Liver (tissue), 9 donors: ENCODE data around the gene KCNK18. TPM values are rescaled to one million over a fixed set of nuclear protein-coding genes. Genes with fewer than 3 reads are reported as not detected.

Experiments used
- DNase-seq: peaks from one replicate; pipeline ENCODE4 v3.0.0-alpha.2; 2017; ENCODE audit warnings: low spot score
- H3K27ac ChIP-seq, 2 donors: one replicate each; pipeline ENCODE4 v1.7.0; 2013; ENCODE audit warnings: inconsistent platforms in 2 of 2, low read length in 2 of 2, control low read depth in 1 of 2, low read depth in 1 of 2, mild to moderate bottlenecking in 1 of 2
- H3K27me3 ChIP-seq, 4 donors: one replicate each; pipeline versions ENCODE4 v1.6.1 to v1.7.0; 2013; ENCODE audit warnings: low read length in 3 of 4, inconsistent platforms in 1 of 4, mild to moderate bottlenecking in 1 of 4, moderate library complexity in 1 of 4; ENCODE audit not compliant: control insufficient read depth in 4 of 4, insufficient read depth in 4 of 4
- H3K36me3 ChIP-seq, 4 donors: one replicate each; pipeline versions ENCODE4 v1.6.1 to v1.7.0; 2013; ENCODE audit warnings: low read length in 3 of 4, mild to moderate bottlenecking in 3 of 4, low read depth in 1 of 4, moderate library complexity in 1 of 4; ENCODE audit not compliant: control insufficient read depth in 4 of 4, insufficient read depth in 3 of 4
- H3K4me1 ChIP-seq, 4 donors: one replicate each; pipeline versions ENCODE4 v1.6.1 to v1.7.0; 2013; ENCODE audit warnings: low read length in 3 of 4, mild to moderate bottlenecking in 3 of 4, moderate library complexity in 1 of 4; ENCODE audit not compliant: control insufficient read depth in 4 of 4, insufficient read depth in 4 of 4
- H3K4me3 ChIP-seq, 3 donors: one replicate each; pipeline versions ENCODE4 v1.6.1 to v1.7.0; 2013; ENCODE audit warnings: low read length in 3 of 3, control low read depth in 1 of 3, low read depth in 1 of 3, mild to moderate bottlenecking in 1 of 3
- H3K9ac ChIP-seq, 2 donors: one replicate each; pipeline ENCODE4 v1.7.0; 2013; ENCODE audit warnings: low read length in 2 of 2, mild to moderate bottlenecking in 2 of 2, moderate library complexity in 2 of 2, control low read depth in 1 of 2, low read depth in 1 of 2
- H3K9me3 ChIP-seq, 4 donors: one replicate each; pipeline versions ENCODE4 v1.6.1 to v1.7.0; 2013; ENCODE audit warnings: low read length in 3 of 4; ENCODE audit not compliant: control insufficient read depth in 4 of 4
- ATF3 ChIP-seq: IDR thresholded peaks from 2 replicates; pipeline ENCODE4 v1.6.1; 2016; ENCODE audit warnings: antibody characterized with exemption
- CTCF ChIP-seq: fragments of 150-350 bp; IDR thresholded peaks from 2 replicates; pipeline ENCODE4 v1.5.1; 2017; ENCODE audit warnings: improper control_type of control experiment, low read depth, low read length; ENCODE audit not compliant: missing input control
- EGR1 ChIP-seq, 2 donors: IDR thresholded peaks; 2 replicates each; pipeline ENCODE4 v1.6.1; 2016 to 2018; ENCODE audit warnings: antibody characterized with exemption in 2 of 2, low read depth in 2 of 2
- FOXA1 ChIP-seq: IDR thresholded peaks from 2 replicates; pipeline ENCODE4 v1.6.1; 2016; ENCODE audit warnings: antibody characterized with exemption
- FOXA2 ChIP-seq: IDR thresholded peaks from 2 replicates; pipeline ENCODE4 v1.6.1; 2016; ENCODE audit warnings: antibody characterized with exemption
- GABPA ChIP-seq, 2 donors: IDR thresholded peaks in 1 of 2; conservative IDR thresholded peaks in 1 of 2; 2 replicates each; pipeline ENCODE4 v1.6.1; 2016; ENCODE audit warnings: antibody characterized with exemption in 2 of 2, mild to moderate bottlenecking in 1 of 2, moderate library complexity in 1 of 2
- HNF4A ChIP-seq, 2 donors: conservative IDR thresholded peaks; 2 replicates each; pipeline ENCODE4 v1.6.1; 2016; ENCODE audit warnings: antibody characterized with exemption in 2 of 2, mild to moderate bottlenecking in 2 of 2
- HNF4G ChIP-seq: IDR thresholded peaks from 2 replicates; pipeline ENCODE4 v1.6.1; 2016; ENCODE audit warnings: antibody characterized with exemption
- JUND ChIP-seq, 2 donors: IDR thresholded peaks; 2 replicates each; pipeline ENCODE4 v1.6.1; 2016; ENCODE audit warnings: antibody characterized with exemption in 2 of 2
- MAX ChIP-seq: IDR thresholded peaks from 2 replicates; pipeline ENCODE4 v1.6.1; 2016; ENCODE audit warnings: antibody characterized with exemption
- NR2F2 ChIP-seq: IDR thresholded peaks from 2 replicates; pipeline ENCODE4 v1.6.1; 2016; ENCODE audit warnings: antibody characterized with exemption
- RAD21 ChIP-seq, 2 donors: IDR thresholded peaks; 2 replicates each; pipeline ENCODE4 v1.6.1; 2016; ENCODE audit warnings: antibody characterized with exemption in 2 of 2, mild to moderate bottlenecking in 2 of 2
- REST ChIP-seq: IDR thresholded peaks from 2 replicates; pipeline ENCODE4 v1.6.1; 2016; ENCODE audit warnings: antibody characterized with exemption, mild to moderate bottlenecking
- RXRA ChIP-seq, 2 donors: IDR thresholded peaks; 2 replicates each; pipeline ENCODE4 v1.6.1; 2017 to 2018; ENCODE audit warnings: antibody characterized with exemption in 2 of 2, mild to moderate bottlenecking in 1 of 2
- SP1 ChIP-seq: IDR thresholded peaks from 2 replicates; pipeline ENCODE4 v1.6.1; 2018; ENCODE audit warnings: antibody characterized with exemption, mild to moderate bottlenecking
- TAF1 ChIP-seq: conservative IDR thresholded peaks from 2 replicates; pipeline ENCODE4 v1.6.1; 2016; ENCODE audit warnings: antibody characterized with exemption, mild to moderate bottlenecking
- YY1 ChIP-seq: IDR thresholded peaks from 2 replicates; pipeline ENCODE4 v1.6.1; 2016; ENCODE audit warnings: antibody characterized with exemption, mild to moderate bottlenecking
- ZBTB33 ChIP-seq: IDR thresholded peaks from 2 replicates; pipeline ENCODE4 v1.6.1; 2016; ENCODE audit warnings: antibody characterized with exemption
- WGBS: extraction: QIAGEN DNeasy Blood & Tissue Kit; methylation state at CpG from one replicate; pipeline ENCODE4 v1.1.7; 2013; 5-methylcytosine and 5-hydroxymethylcytosine counted together
- polyA plus RNA-seq, 2 donors: library from polyadenylated mRNA; stranded (reverse) in 1 of 2; unstranded in 1 of 2; fragments of 200-250 nt in 1 of 2; fragments of >200 nt in 1 of 2; fragmentation: Nextera tagmentation in 1 of 2; extraction: Ambion mirVana in 1 of 2; gene quantifications; one replicate each; pipeline versions ENCODE4 v1.2.1 to v1.2.3, GENCODE V29; 2013 to 2015
- total RNA-seq, 2 donors: library from RNA; depleted of rRNA; stranded (reverse); fragments of >200 nt; gene quantifications; one replicate each; pipeline ENCODE4 v1.2.3, GENCODE V29; 2014
- donor health status: healthy.
- donor health status: healthy.
- donor health status: healthy.
- donor health status: healthy.
- donor health status: healthy.

KCNK18 gene
- total and polyA plus RNA-seq, 4 donors: not detected

GRCh38 chr10:117237401-117237991 is 40.2 kb downstream of the KCNK18 start:
- peaks cover 0 to 10% (median under 1%) of the 10 kb centered on the region in 4 donors for H3K27me3 ChIP-seq
- H3K4me3 ChIP-seq: no peak overlapping the region
- H3K9me3 ChIP-seq: no peaks in the 10 kb centered on the region
- H3K4me1 ChIP-seq: peaks cover 0 to 12% (median 7%) of the 10 kb centered on the region in 4 donors
- H3K27ac ChIP-seq: no peak overlapping the region
- DNase-seq: no peak
- TF ChIP-seq SP1: no peak
- no peak for TF ChIP-seq RAD21 (IDR thresholded peaks at IDR 0.05)
- TF ChIP-seq TAF1: no peak
- TF ChIP-seq EGR1 (IDR thresholded peaks at IDR 0.05; ENCODE audit: low read depth in 2 of 2): no peak
- no peak for TF ChIP-seq FOXA1
- no peak for TF ChIP-seq NR2F2
- TF ChIP-seq HNF4G: no peak
- TF ChIP-seq GABPA (IDR thresholded peaks at IDR 0.05 in 1 of 2, conservative IDR thresholded peaks at IDR 0.05 in 1 of 2): no peak
- TF ChIP-seq MAX: no peak
- no peak for TF ChIP-seq CTCF
- no peak for TF ChIP-seq ZBTB33
- TF ChIP-seq HNF4A (conservative IDR thresholded peaks at IDR 0.05): no peak
- no peak for TF ChIP-seq RXRA (IDR thresholded peaks at IDR 0.05)
- TF ChIP-seq ATF3: no peak
- TF ChIP-seq YY1: no peak
- TF ChIP-seq FOXA2: no peak
- TF ChIP-seq JUND (IDR thresholded peaks at IDR 0.05): no peak
- no peaks in the 10 kb centered on the region for H3K36me3 ChIP-seq
- no peak overlapping the region for H3K9ac ChIP-seq
- WGBS: 87% methylated on average over 5 of the region's 5 CpGs

GRCh38 chr10:117239051-117239450 is 41.8 kb downstream of the KCNK18 start:
- DNase-seq: no peak
- peaks cover 0 to 10% (median 2%) of the 10 kb centered on the region in 4 donors for H3K27me3 ChIP-seq
- WGBS: 94% methylated on average over 8 of the region's 8 CpGs
- TF ChIP-seq FOXA2 (no peak), NR2F2 (no peak), YY1 (no peak), FOXA1 (no peak), REST (no peak), HNF4G (no peak), CTCF (no peak), GABPA (IDR thresholded peaks at IDR 0.05 in 1 of 2, conservative IDR thresholded peaks at IDR 0.05 in 1 of 2) (no peak), MAX (no peak), RAD21 (IDR thresholded peaks at IDR 0.05) (no peak), TAF1 (no peak), ATF3 (no peak), HNF4A (conservative IDR thresholded peaks at IDR 0.05) (no peak), RXRA (IDR thresholded peaks at IDR 0.05) (no peak), ZBTB33 (no peak)

More at GRCh38 chr10:117239051-117239450, 41.8 kb downstream of the KCNK18 start:
- Histone ChIP-seq H3K27ac (no peak overlapping the region), H3K4me1 (peaks cover 0 to 12% (median 7%) of the 10 kb centered on the region in 4 donors), H3K36me3 (no peaks in the 10 kb centered on the region), H3K9me3 (no peaks in the 10 kb centered on the region), H3K9ac (no peak overlapping the region), H3K4me3 (no peak overlapping the region)
